GM12864 (cell line): ENCODE data around the gene ZDHHC18.
"Not testable (repeated sequence)": the region's sequence is repeated elsewhere in the genome, so short reads cannot be mapped to it uniquely, and the experiment has no call there.

ENCODE experiments used
- DNase-seq: peaks from one replicate; pipeline ENCODE4 v3.0.0-alpha.2; 2011; ENCODE audit warnings: low read depth
- H3K4me3 ChIP-seq: 2 replicates; pipeline ENCODE4 v1.5.1; 2011; ENCODE audit warnings: mild to moderate bottlenecking, low read depth, low read length, control low read depth
- TF ChIP-seq, protein P1 (sequence below): IDR thresholded peaks from 2 replicates; pipeline ENCODE4 v1.5.1; 2011; ENCODE audit warnings: low read depth, mild to moderate bottlenecking, moderate library complexity, low read length, control low read depth, inconsistent platforms; ENCODE audit errors: missing control alignments

The ZDHHC18 gene

DNA sequence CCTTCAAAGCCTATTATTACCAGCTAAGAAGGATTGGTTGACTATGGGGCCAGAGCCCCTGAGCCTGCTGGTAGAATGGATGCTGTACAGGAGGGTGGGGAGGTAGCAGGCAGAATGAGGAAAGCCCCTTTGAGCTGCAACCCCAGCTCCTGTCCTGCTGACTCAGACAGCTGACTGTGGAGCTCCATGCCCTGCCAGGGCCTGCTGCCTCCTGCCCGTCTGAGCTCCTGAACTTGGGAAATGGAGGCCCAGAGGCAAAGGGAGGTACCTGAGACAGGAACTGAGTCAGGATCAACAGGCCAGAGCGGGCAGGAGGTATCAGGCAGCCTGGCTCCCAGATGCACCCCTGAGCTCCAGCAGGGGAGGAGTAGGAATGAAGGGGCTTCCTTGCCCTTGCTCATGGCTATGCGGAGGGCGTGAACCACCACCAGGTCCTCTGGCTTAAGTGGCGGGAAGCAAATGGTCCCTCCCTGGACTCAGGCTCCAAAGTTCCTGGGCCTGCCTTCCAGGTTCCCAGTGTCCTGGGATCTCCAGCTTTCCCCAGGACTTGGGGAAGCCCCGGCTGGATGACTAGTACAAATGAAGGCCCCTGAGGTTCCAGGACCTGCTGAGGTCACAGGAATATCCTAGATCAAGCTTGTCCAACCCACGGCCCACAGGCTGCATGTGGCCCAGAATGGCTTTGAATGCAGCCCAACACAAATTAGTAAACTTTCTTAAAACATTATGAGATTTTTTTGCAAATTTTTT is 32.6 kb downstream of the ZDHHC18 start:
- no peak for DNase-seq
- TF ChIP-seq, protein P1, sequence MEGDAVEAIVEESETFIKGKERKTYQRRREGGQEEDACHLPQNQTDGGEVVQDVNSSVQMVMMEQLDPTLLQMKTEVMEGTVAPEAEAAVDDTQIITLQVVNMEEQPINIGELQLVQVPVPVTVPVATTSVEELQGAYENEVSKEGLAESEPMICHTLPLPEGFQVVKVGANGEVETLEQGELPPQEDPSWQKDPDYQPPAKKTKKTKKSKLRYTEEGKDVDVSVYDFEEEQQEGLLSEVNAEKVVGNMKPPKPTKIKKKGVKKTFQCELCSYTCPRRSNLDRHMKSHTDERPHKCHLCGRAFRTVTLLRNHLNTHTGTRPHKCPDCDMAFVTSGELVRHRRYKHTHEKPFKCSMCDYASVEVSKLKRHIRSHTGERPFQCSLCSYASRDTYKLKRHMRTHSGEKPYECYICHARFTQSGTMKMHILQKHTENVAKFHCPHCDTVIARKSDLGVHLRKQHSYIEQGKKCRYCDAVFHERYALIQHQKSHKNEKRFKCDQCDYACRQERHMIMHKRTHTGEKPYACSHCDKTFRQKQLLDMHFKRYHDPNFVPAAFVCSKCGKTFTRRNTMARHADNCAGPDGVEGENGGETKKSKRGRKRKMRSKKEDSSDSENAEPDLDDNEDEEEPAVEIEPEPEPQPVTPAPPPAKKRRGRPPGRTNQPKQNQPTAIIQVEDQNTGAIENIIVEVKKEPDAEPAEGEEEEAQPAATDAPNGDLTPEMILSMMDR, result no peak
- no peak overlapping the region for H3K4me3 ChIP-seq

DNA sequence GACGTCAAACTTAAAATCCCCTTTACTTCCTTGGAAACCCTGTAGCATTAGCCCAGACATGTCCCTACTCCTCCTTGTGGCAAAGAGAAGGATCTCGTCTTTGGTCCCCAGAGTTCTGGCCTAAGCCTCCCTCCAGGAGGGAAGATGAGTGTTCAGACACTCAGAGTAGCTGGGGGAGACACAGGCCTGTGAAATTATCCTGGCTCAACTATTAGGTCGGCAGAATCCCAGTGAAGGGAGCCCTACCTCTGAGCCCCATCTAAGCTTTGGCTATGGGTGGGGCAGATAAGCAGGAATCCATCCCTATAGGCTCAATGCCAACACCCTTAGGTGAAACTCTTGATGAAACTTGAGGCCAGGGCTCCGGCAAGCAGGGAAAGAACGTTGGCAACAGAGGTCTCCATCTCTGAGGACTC is 34.8 kb downstream of the ZDHHC18 start:
- H3K4me3 ChIP-seq, result no peak overlapping the region
- TF ChIP-seq, protein P1, result no peak
- DNase-seq, result no peak

DNA sequence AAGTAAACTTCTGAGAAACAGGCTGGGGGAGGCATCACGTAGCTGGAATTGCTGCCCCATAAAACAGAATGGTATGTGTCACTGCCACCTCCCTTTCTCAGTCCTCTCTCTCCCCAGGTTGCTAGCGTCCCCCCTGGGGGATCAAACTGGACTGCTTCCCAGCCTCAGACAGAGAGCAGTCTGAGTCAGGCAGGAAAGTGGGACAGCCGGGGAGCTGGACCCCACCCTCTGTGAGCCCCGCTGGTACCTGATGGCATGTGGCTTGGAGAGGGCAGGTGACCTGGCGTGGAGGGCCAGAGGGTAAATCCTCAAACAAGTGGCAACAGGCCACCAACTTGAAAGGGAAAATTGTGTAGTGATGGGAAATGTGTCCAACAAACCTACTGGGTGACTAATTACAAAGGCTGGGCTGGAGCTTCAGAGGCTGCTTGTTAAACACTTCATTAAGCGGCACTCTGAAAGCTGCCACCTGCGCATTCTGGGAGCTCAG is 35.4 kb downstream of the ZDHHC18 start:
- DNase-seq, result no peak
- TF ChIP-seq, protein P1, result no peak
- H3K4me3 ChIP-seq, result no peak overlapping the region

DNA sequence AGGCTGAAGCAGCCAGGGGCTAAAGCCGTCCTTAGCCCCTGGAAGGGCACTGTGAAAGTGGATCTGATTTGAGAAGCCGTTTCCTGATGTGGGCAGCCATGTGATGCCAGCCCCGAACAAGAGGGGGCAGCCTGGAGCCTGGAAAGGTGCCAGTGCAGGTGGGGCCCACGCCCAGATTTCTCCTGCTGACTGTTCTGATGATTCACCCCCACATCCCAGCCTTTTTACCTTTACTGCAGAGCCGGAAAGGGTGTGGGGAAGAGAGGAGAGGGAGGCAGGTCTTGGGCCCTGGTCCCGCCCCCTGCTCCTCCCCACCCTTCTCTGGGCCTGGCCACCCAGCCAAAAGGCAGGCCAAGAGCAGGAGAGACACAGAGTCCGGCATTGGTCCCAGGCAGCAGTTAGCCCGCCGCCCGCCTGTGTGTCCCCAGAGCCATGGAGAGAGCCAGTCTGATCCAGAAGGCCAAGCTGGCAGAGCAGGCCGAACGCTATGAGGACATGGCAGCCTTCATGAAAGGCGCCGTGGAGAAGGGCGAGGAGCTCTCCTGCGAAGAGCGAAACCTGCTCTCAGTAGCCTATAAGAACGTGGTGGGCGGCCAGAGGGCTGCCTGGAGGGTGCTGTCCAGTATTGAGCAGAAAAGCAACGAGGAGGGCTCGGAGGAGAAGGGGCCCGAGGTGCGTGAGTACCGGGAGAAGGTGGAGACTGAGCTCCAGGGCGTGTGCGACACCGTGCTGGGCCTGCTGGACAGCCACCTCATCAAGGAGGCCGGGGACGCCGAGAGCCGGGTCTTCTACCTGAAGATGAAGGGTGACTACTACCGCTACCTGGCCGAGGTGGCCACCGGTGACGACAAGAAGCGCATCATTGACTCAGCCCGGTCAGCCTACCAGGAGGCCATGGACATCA is 36.5 kb downstream of the ZDHHC18 start, which contains the start of gene SFN:
SFN (plus strand) TSS at position 369 of the 904 bp plus-strand sequence; CDS start at position 433, 64 bp downstream.
- no peak for DNase-seq
- H3K4me3 ChIP-seq, result peak within 1 kb of the TSS; percentile 91
- TF ChIP-seq, protein P1, result peak; percentile 77

DNA sequence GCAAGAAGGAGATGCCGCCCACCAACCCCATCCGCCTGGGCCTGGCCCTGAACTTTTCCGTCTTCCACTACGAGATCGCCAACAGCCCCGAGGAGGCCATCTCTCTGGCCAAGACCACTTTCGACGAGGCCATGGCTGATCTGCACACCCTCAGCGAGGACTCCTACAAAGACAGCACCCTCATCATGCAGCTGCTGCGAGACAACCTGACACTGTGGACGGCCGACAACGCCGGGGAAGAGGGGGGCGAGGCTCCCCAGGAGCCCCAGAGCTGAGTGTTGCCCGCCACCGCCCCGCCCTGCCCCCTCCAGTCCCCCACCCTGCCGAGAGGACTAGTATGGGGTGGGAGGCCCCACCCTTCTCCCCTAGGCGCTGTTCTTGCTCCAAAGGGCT is 37.2 kb downstream of the ZDHHC18 start:
- DNase-seq, result no peak
- peak overlapping the region; percentile 91 for H3K4me3 ChIP-seq
- TF ChIP-seq, protein P1, result no peak

DNA sequence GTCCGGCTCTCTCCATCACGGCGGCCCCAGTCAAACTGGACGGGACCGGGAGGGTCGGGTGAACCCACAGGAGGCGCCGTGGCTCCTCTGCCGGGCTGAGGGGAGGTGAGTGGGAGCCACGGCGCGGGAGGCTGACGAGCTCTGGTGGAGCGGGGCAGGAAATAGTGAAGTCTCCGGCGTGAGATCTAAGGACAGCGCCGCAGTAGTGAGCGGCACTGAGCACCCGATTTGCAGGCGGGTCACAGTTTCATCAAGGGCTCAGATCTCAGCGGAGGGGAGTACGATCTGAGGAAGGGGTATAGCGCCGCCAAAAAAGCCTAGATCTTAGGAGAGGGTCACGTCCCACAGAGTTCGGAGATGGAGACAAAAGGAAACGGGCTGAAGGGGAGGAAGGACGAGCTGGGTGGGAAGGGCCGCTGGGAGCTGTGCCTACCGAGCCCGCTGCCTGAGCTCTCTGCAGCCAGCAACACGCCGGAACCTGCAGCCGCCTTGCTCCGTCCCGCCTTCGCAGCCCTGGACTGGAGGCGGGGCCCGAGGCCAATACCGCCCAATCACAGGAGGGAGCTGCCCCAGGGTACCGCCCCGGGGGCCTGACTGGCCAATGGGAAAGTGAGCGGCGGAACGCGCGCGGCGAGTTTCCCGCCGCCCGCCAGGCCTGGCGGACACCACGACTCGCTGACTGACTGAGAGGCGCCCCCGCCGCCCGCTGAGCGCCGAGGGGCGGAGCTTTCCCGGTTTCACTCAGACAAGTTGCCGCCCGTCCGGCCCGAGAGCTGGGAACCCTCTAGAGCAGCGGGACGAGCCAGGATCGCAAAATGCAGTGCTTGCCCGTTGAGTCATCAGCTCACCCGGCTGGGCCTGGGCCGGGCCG is 38.4 kb downstream of the ZDHHC18 start:
- peak; percentile 90 for DNase-seq
- peak overlapping the region; percentile 91 for H3K4me3 ChIP-seq
- TF ChIP-seq, protein P1, result no peak

DNA sequence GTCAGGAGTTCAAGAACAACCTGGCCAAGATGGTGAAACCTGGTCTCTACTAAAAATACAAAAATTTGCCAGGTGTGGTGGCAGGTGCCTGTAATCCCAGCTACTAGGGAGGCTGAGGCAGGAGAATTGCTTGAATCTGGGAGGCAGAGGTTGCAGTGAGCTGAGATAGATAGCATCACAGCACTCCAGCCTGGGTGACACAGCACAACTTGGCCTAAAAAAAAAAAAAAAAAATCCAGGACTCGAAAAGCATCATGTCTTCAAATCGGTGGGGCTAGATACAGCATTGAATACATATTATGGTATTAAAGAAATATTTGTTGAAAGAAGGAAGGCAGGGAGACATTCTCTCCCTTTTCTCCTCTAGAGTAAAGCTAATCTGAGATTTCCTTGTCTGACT is 46.6 kb downstream of the ZDHHC18 start:
- DNase-seq, H3K4me3 ChIP-seq: not testable (repeated sequence)
